Activated CD8-positive, alpha-beta T cell treated with anti-CD3 and anti-CD28 coated beads, Interleukin-2, amount 10 ng/mL, durations not matched to agents 7 days and 5 days (primary cell): ENCODE measurements around the gene SV2C. TPM values are rescaled to one million over a fixed set of nuclear protein-coding genes. Genes with fewer than 3 reads are reported as not detected.
"Not testable (repeated sequence)": the region's sequence is repeated elsewhere in the genome, so short reads cannot be mapped to it uniquely, and the experiment has no call there.

ENCODE experiments used
- ATAC-seq: fragments of 150-1000 bp; cut with Tn5 transposase; one replicate; pipeline ENCODE4 v1.10.0; 2021; ENCODE audit warnings: moderate library complexity
- CTCF ChIA-PET: fragments of 350-600 bp; sonication (Branson Sonifier 250); formaldehyde crosslinking; loops from one replicate; lab custom pipeline; 2021; ENCODE audit warnings: antibody characterized with exemption; lab: Charles Lee
- POLR2A ChIA-PET: fragments of 350-600 bp; sonication (Branson Sonifier 250); formaldehyde crosslinking; loops from one replicate; lab custom pipeline; 2021; ENCODE audit warnings: antibody characterized with exemption; lab: Charles Lee
- DNase-seq: peaks from one replicate; pipeline ENCODE4 v3.0.0-alpha.2; 2020
- H3K27ac Mint-ChIP-seq: one replicate; pipeline ENCODE4 v1.8.0; 2021; ENCODE audit warnings: mild to moderate bottlenecking, mixed read lengths
- H3K27me3 Mint-ChIP-seq: one replicate; pipeline ENCODE4 v1.8.0; 2021; ENCODE audit warnings: low read depth, mixed read lengths
- H3K36me3 Mint-ChIP-seq: one replicate; pipeline ENCODE4 v1.8.0; 2021; ENCODE audit warnings: low read depth, mixed read lengths
- H3K4me1 Mint-ChIP-seq: one replicate; pipeline ENCODE4 v1.8.0; 2021; ENCODE audit warnings: low read depth, mixed read lengths
- H3K4me3 Mint-ChIP-seq: one replicate; pipeline ENCODE4 v1.8.0; 2021; ENCODE audit warnings: mild to moderate bottlenecking, mixed read lengths
- H3K9me3 Mint-ChIP-seq: one replicate; pipeline ENCODE4 v1.8.0; 2022; ENCODE audit warnings: mixed read lengths; ENCODE audit not compliant: insufficient read depth
- total RNA-seq, 2 experiments: library from RNA; stranded (reverse); gene quantifications; one replicate each; pipeline ENCODE4 v1.2.3, GENCODE V29; 2021

Gene SV2C
- total RNA-seq, 2 experiments from 2014 or later, result 0.03 TPM; not detected in 1

DNA sequence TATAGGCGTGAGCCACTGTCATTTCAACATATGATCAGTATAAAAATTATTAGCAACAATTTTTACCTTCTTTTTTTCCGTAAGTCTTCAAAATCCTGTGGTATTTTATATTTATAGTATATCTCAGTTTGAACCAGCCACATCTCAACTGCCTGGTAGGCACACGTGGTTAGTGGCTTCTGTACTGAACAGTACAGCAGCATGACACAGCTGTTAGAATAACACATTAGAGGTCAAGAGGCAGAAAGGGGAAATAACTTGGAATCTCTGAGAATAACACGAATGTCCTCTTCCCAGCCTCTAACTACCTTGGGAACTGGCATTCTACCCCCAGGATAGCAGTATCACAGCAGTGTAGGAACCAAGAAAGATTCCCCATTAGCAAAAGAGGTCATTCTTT is 211.4 kb downstream of the SV2C start:
- no peaks in the 10 kb centered on the region for H3K36me3 Mint-ChIP-seq
- peaks cover 12% of the 10 kb centered on the region for H3K27me3 Mint-ChIP-seq
- H3K4me3 Mint-ChIP-seq, result no peak overlapping the region
- no peak for DNase-seq
- ChIA-PET CTCF (no interaction called here), POLR2A (no interaction called here)
- ATAC-seq, result no peak
- no peaks in the 10 kb centered on the region for H3K9me3 Mint-ChIP-seq
- no peak overlapping the region for H3K27ac Mint-ChIP-seq
- peaks cover 19% of the 10 kb centered on the region for H3K4me1 Mint-ChIP-seq

GRCh38 chr5:76298852-76299251 is 215.7 kb downstream of the SV2C start:
- Mint-ChIP-seq H3K36me3 (no peaks in the 10 kb centered on the region), H3K4me1 (peaks cover 36% of the 10 kb centered on the region), H3K4me3 (no peak overlapping the region), H3K27me3 (peaks cover 10% of the 10 kb centered on the region), H3K27ac (no peak overlapping the region), H3K9me3 (no peaks in the 10 kb centered on the region)
- ChIA-PET POLR2A (interaction anchor here (0.9 kb wide), 1 partner anchor 28 kb away, joined by 3 read pairs; no protein-coding TSS in a partner anchor), CTCF (interaction anchor here (1.3 to 3.5 kb wide), 3 partner anchors 10 to 27 kb away, joined by 3 to 12 read pairs (median 4); no protein-coding TSS in a partner anchor)
- ATAC-seq, result no peak
- no peak for DNase-seq

DNA sequence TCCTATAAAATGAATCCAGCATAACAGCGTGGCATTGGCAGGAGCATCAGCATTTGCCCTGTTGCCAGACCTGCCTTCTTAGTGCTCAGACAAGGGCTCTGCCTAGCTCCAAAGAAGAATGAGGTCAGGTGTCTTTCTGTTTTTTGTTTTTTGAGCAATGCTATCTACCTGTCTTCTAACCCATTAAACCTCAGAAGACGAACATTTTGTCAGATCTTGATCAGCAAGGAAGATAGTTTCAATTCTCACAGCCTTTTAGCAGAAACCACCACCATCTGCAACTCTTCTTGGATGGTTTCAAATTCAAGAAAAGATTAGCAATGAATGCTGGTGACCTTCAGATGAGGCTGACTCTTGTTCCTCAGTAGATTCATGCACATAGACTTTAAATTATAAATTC is 216.4 kb downstream of the SV2C start:
- DNase-seq (no peak), ATAC-seq (peak; percentile 66)
- Mint-ChIP-seq H3K9me3 (peaks cover 3% of the 10 kb centered on the region), H3K4me1 (peaks cover 43% of the 10 kb centered on the region), H3K4me3 (no peak overlapping the region), H3K27me3 (peaks cover 10% of the 10 kb centered on the region), H3K27ac (peak overlapping the region; percentile 68), H3K36me3 (peaks cover 2% of the 10 kb centered on the region)
- POLR2A ChIA-PET, result no interaction called here
- CTCF ChIA-PET, result interaction anchor here (1.5 to 3.5 kb wide), 3 partner anchors 9 to 27 kb away, joined by 4 to 12 read pairs (median 4); no protein-coding TSS in a partner anchor

- Mint-ChIP-seq H3K9me3 (peaks cover 14% of the 10 kb centered on the region), H3K4me1 (peaks cover 52% of the 10 kb centered on the region)
- H3K27me3 Mint-ChIP-seq, DNase-seq, H3K4me3 Mint-ChIP-seq, H3K27ac Mint-ChIP-seq, POLR2A ChIA-PET, ATAC-seq, H3K36me3 Mint-ChIP-seq: not testable (repeated sequence)
- CTCF ChIA-PET, result interaction anchor here (1.3 kb wide), 1 partner anchor 8 kb away, joined by 3 read pairs; no protein-coding TSS in a partner anchor
Measured at GRCh38 chr5:76301932-76302331, 218.7 kb downstream of the SV2C start.

GRCh38 chr5:76302661-76303060 is 219.5 kb downstream of the SV2C start:
- CTCF ChIA-PET, result not testable (repeated sequence)

GRCh38 chr5:76303921-76304320 is 220.7 kb downstream of the SV2C start:
- peaks cover 47% of the 10 kb centered on the region for H3K4me1 Mint-ChIP-seq
- peak overlapping the region; percentile 18 for H3K27ac Mint-ChIP-seq
- H3K4me3 Mint-ChIP-seq, result no peak overlapping the region

More at GRCh38 chr5:76302661-76303060, 219.5 kb downstream of the SV2C start:
- DNase-seq, ATAC-seq, POLR2A ChIA-PET, H3K4me3 Mint-ChIP-seq, H3K27me3 Mint-ChIP-seq, H3K36me3 Mint-ChIP-seq, H3K27ac Mint-ChIP-seq: not testable (repeated sequence)
- H3K4me1 Mint-ChIP-seq, result peaks cover 52% of the 10 kb centered on the region
- H3K9me3 Mint-ChIP-seq, result peaks cover 14% of the 10 kb centered on the region

DNA sequence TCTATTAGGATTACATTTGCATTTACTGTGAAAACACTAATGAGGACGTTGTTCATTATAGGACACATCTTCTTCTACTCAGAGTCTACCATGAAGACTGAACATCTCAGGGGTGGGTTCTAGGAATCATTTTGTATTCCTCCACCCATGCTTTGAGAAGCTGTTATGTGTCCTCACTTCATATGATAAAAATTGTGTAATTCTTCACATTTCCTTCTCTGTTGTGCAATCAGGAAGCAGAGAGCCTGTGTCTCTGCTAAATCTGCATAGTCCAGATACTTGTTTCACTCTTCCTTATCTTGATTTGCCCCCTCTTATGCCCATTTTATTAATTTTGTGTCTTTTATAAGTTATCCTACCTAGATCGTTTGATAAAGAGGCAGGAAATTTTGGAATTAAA is 222.1 kb downstream of the SV2C start:
- Mint-ChIP-seq H3K4me1 (peaks cover 36% of the 10 kb centered on the region), H3K27ac (no peak overlapping the region), H3K4me3 (no peak overlapping the region), H3K36me3 (peaks cover 9% of the 10 kb centered on the region), H3K27me3 (peaks cover 10% of the 10 kb centered on the region), H3K9me3 (peaks cover 14% of the 10 kb centered on the region)
- CTCF ChIA-PET, result interaction anchor here (1.4 kb wide), 1 partner anchor 21 kb away, joined by 4 read pairs; no protein-coding TSS in a partner anchor
- ATAC-seq (no peak), DNase-seq (no peak)
- POLR2A ChIA-PET, result no interaction called here

More at GRCh38 chr5:76303921-76304320, 220.7 kb downstream of the SV2C start:
- DNase-seq (peak; percentile 46), ATAC-seq (peak; percentile 70)
- CTCF ChIA-PET, result no interaction called here
- peaks cover 14% of the 10 kb centered on the region for H3K9me3 Mint-ChIP-seq
- POLR2A ChIA-PET, result no interaction called here
- H3K27me3 Mint-ChIP-seq, result peaks cover 8% of the 10 kb centered on the region
- peaks cover 9% of the 10 kb centered on the region for H3K36me3 Mint-ChIP-seq

DNA sequence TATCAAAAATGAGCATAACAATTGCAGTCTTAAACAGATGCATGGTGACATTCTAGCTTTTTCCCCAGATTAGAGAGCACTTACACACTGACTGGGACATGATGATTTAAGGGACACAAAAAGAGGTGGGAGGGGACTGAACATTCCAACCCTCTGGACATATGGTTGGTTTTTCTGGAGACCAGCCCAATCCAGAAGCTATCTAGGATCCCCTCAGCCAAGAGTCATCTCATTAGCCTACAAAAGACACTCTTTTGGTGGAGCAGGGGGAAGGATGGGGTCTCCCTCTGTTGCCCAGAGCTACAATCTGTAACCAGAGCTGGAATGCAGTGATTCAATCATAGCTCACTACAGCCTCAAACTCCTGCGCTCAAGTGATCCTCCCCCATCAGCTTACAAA is 222.6 kb downstream of the SV2C start:
- no peak for DNase-seq
- CTCF ChIA-PET, result interaction anchor here (1.3 to 1.4 kb wide), 2 partner anchors 20 to 50 kb away, joined by 4 read pairs; no protein-coding TSS in a partner anchor
- no peak overlapping the region for H3K4me3 Mint-ChIP-seq
- no peak for ATAC-seq
- peaks cover 14% of the 10 kb centered on the region for H3K9me3 Mint-ChIP-seq
- POLR2A ChIA-PET, result no interaction called here
- H3K27me3 Mint-ChIP-seq, result peaks cover 12% of the 10 kb centered on the region
- H3K27ac Mint-ChIP-seq, result no peak overlapping the region
- peaks cover 31% of the 10 kb centered on the region for H3K4me1 Mint-ChIP-seq
- peaks cover 9% of the 10 kb centered on the region for H3K36me3 Mint-ChIP-seq

DNA sequence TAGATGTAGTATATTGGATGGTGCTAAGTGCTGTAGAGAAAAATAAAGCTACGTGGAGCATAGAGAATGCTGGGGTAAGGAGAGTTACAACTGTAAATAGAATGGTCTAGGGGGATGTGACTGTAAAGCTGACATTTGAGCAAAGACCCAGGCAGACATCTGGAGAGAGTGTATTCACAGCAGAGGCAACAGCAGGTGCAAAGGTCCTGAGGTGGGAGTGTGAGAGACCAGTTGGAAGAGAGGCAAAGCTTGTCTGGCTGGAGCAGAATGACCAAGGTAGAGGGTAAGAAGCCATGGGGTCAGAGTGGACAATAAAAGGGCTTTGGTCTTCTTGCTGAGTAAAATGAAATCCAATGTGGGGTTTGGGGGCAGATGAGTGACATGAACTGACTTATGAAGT is 227.0 kb downstream of the SV2C start:
- CTCF ChIA-PET, result interaction anchor here (0.7 to 2.2 kb wide), 9 partner anchors 9 to 290 kb away, joined by 3 to 6 read pairs (median 4); no protein-coding TSS in a partner anchor
- POLR2A ChIA-PET, result interaction anchor here (0.6 to 2.2 kb wide), 2 partner anchors 16 to 1377 kb away, joined by 3 to 5 read pairs; no protein-coding TSS in a partner anchor
- Mint-ChIP-seq H3K9me3 (peaks cover 4% of the 10 kb centered on the region), H3K27me3 (peaks cover 12% of the 10 kb centered on the region), H3K4me1 (peaks cover 3% of the 10 kb centered on the region), H3K4me3 (no peak overlapping the region), H3K27ac (no peak overlapping the region), H3K36me3 (peaks cover 2% of the 10 kb centered on the region)
- ATAC-seq (no peak), DNase-seq (no peak)

DNA sequence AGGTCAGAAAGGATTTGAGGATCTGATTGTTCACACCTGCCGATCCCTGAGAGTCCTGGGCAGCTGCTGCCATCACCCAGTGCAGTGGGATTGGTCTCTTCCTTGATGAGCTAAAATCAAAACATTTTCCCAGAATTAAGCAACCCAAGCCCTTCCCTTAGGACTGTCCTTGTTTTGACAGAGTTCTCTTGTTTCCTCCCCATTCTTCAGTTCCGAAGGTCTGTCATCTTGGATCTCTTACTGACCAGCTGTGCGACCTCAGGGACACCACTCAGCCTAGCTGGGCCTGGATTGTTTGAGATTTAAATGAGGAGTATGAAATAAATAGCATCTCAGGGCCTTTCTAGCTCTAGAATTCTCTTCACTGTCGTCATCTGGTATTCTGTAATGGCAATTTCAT is 229.6 kb downstream of the SV2C start:
- H3K4me1 Mint-ChIP-seq, result no peaks in the 10 kb centered on the region
- no peak overlapping the region for H3K27ac Mint-ChIP-seq
- POLR2A ChIA-PET, result no interaction called here
- H3K9me3 Mint-ChIP-seq, result no peaks in the 10 kb centered on the region
- no peak overlapping the region for H3K4me3 Mint-ChIP-seq
- DNase-seq, result no peak
- no peaks in the 10 kb centered on the region for H3K36me3 Mint-ChIP-seq
- ATAC-seq, result no peak
- CTCF ChIA-PET, result no interaction called here
- peaks cover 9% of the 10 kb centered on the region for H3K27me3 Mint-ChIP-seq

- DNase-seq (no peak), ATAC-seq (no peak)
- Mint-ChIP-seq H3K9me3 (no peaks in the 10 kb centered on the region), H3K4me1 (peaks cover 5% of the 10 kb centered on the region), H3K27ac (no peak overlapping the region), H3K4me3 (no peak overlapping the region), H3K36me3 (no peaks in the 10 kb centered on the region), H3K27me3 (peaks cover 5% of the 10 kb centered on the region)
- ChIA-PET CTCF (no interaction called here), POLR2A (no interaction called here)
Measured at GRCh38 chr5:76314643-76315042, 231.5 kb downstream of the SV2C start.

- ChIA-PET CTCF (no interaction called here), POLR2A (no interaction called here)
- peaks cover 9% of the 10 kb centered on the region for H3K9me3 Mint-ChIP-seq
- peaks cover 4% of the 10 kb centered on the region for H3K27me3 Mint-ChIP-seq
- no peak overlapping the region for H3K4me3 Mint-ChIP-seq
- peaks cover 12% of the 10 kb centered on the region for H3K4me1 Mint-ChIP-seq
- no peak overlapping the region for H3K27ac Mint-ChIP-seq
- peaks cover 14% of the 10 kb centered on the region for H3K36me3 Mint-ChIP-seq
- DNase-seq (no peak), ATAC-seq (no peak)
Measured at GRCh38 chr5:76319673-76320072, 236.5 kb downstream of the SV2C start.
